ENCODE data around the gene PADI3. TPM values are rescaled to one million over a fixed set of nuclear protein-coding genes. Genes with fewer than 3 reads are reported as not detected.

Gene PADI3
- total RNA-seq, 4 donors from 2014 or later: 0.23 to 2.1 TPM; not detected in 2

DNA sequence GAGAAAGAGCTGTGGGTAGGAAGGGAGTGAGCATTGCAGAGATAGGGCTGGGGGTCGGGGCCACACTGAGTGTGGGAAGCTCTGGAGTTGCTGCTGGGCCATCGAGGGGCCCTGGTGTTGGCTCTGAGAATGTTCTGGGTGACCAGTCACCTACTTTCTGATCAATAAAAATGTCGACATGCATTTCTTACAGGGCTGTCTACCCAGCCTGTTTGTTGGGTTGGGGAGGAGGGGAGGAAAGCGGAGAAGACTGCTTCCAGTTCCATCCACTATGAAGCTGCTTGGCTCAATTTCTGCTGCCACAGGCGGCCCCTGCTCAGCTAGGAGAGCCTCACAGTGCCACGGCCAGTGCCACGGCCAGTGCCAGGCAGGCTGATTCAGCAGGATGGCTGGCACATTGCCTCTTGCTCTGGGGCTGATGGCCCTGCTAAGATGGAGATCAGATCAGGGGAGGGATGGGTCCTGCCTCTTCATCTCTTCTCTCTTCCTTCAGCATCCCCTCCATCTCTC lies 3.0 kb upstream of the PADI3 start:
- TF ChIP-seq, protein P1, sequence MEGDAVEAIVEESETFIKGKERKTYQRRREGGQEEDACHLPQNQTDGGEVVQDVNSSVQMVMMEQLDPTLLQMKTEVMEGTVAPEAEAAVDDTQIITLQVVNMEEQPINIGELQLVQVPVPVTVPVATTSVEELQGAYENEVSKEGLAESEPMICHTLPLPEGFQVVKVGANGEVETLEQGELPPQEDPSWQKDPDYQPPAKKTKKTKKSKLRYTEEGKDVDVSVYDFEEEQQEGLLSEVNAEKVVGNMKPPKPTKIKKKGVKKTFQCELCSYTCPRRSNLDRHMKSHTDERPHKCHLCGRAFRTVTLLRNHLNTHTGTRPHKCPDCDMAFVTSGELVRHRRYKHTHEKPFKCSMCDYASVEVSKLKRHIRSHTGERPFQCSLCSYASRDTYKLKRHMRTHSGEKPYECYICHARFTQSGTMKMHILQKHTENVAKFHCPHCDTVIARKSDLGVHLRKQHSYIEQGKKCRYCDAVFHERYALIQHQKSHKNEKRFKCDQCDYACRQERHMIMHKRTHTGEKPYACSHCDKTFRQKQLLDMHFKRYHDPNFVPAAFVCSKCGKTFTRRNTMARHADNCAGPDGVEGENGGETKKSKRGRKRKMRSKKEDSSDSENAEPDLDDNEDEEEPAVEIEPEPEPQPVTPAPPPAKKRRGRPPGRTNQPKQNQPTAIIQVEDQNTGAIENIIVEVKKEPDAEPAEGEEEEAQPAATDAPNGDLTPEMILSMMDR (IDR thresholded peaks at IDR 0.05): no peak
- no peak for TF ChIP-seq POLR2A (IDR thresholded peaks at IDR 0.05)
- DNase-seq (ENCODE audit: low spot score in 2 of 2): no peak
- 58 to 59% methylated on average over 6 to 7 of the region's 7 CpGs for WGBS, 2 donors
- no peak overlapping the region for H3K4me3 ChIP-seq (ENCODE audit: low read depth, poor library complexity, severe bottlenecking)
- intact Hi-C loops (cut with DNase I; ENCODE audit: low total_unique reads): no loop called here

- no peak for DNase-seq (ENCODE audit: low spot score in 2 of 2)
- WGBS, 2 donors: 81% methylated on average over 2 of the region's 2 CpGs
- TF ChIP-seq, protein P1 (IDR thresholded peaks at IDR 0.05): no peak
- no peak for TF ChIP-seq POLR2A (IDR thresholded peaks at IDR 0.05)
- H3K4me3 ChIP-seq (ENCODE audit: low read depth, poor library complexity, severe bottlenecking): no peak overlapping the region
- intact Hi-C loops (cut with DNase I; ENCODE audit: low total_unique reads): no loop called here
These were observed 1.9 kb upstream of the PADI3 start for GRCh38 chr1:17246971-17247370.

GRCh38 chr1:17250601-17251000 lies 1.7 kb downstream of the PADI3 start:
- TF ChIP-seq, protein P1 (IDR thresholded peaks at IDR 0.05): no peak
- TF ChIP-seq POLR2A (IDR thresholded peaks at IDR 0.05): no peak
- intact Hi-C loops (cut with DNase I; ENCODE audit: low total_unique reads): no loop called here
- 23 to 31% methylated on average over 7 of the region's 7 CpGs for WGBS, 2 donors
- DNase-seq (ENCODE audit: low spot score in 2 of 2): no peak
- no peak overlapping the region for H3K4me3 ChIP-seq (ENCODE audit: low read depth, poor library complexity, severe bottlenecking)

DNA sequence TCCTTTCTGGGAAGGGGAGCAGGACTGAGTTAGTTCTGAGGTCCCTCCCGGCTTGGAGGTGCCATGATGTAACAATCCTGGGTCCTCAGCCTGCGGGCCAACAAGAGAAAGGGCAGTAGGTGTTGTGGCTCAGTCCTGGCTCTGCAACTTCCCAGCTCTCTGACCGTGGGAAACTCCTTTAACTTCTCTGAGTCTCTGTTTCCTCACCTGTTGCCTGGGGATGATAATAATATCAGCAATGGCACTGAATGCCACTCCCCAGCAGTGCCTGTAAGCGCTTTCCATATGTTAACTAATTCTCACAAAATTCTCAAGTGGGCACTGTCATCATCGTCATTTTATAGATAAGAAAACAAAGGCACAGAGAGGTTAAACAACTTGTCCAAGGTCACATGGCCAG lies 2.3 kb downstream of the PADI3 start:
- intact Hi-C loops (cut with DNase I; ENCODE audit: low total_unique reads): no loop called here
- WGBS, 2 donors: 66 to 70% methylated on average over 5 of the region's 5 CpGs
- TF ChIP-seq POLR2A (IDR thresholded peaks at IDR 0.05): no peak
- TF ChIP-seq, protein P1 (IDR thresholded peaks at IDR 0.05): no peak
- DNase-seq (ENCODE audit: low spot score in 2 of 2): no peak
- H3K4me3 ChIP-seq (ENCODE audit: low read depth, poor library complexity, severe bottlenecking): no peak overlapping the region

DNA sequence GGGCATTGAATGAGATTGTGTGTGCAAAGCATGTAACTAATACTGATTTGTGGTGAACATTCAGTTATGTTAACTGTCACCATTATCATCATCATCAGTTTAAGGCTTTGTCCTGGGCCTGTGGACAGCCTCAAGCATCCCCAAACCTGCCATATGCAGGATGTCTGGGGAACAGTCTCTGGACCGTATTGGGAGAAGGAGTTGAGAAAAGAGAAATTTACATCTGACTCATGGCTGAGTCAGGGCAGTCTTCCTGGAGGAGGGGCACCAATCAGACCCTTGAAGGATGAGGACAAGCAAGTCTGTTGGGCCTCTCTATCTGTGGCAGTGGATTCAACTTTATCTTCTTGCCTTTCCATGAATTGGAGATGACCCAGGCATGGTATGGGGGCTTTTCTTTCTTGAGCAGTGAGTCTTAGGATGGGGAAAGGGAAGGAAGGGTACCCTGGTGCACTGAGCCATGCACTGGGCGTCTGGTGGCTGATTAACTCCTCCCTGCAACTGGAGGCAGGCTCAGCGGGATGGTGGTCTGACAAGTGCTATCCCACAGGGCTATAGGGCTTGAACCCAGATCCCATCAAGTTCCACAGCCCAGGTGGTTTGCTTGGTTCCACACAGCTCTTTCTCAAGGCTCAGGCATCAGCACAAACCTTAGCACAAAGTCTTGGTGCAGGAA lies 2.9 kb downstream of the PADI3 start:
- TF ChIP-seq, protein P1 (IDR thresholded peaks at IDR 0.05): no peak
- TF ChIP-seq POLR2A (IDR thresholded peaks at IDR 0.05): no peak
- H3K4me3 ChIP-seq (ENCODE audit: low read depth, poor library complexity, severe bottlenecking): no peak overlapping the region
- DNase-seq (ENCODE audit: low spot score in 2 of 2): no peak
- intact Hi-C loops (cut with DNase I; ENCODE audit: low total_unique reads): no loop called here
- WGBS, 2 donors: 56 to 65% methylated on average over 3 of the region's 3 CpGs

DNA sequence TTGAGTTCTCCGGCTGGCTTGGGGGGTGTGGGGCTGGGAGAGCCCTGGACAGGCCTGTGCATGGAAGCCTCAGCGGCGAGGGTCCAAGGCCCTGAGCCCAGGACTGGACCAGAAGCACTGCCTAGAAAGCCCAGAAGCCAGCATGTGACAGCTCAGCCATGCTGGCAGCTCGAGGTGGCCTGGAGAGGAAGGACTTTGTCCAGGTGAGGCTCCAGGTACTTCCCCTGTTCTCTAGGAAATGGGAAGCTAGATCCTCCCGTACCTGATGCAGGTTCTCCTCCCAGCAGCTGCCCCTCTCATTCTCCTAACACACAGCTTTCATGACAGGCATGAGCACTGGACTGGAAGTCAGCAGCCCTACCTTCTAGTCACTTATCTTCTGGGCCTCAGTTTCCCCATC lies 6.4 kb downstream of the PADI3 start:
- 67 to 72% methylated on average over 5 of the region's 5 CpGs for WGBS, 2 donors
- TF ChIP-seq, protein P1 (IDR thresholded peaks at IDR 0.05): no peak
- TF ChIP-seq POLR2A (IDR thresholded peaks at IDR 0.05): no peak
- no peak for DNase-seq (ENCODE audit: low spot score in 2 of 2)
- intact Hi-C loops (cut with DNase I; ENCODE audit: low total_unique reads): no loop called here
- H3K4me3 ChIP-seq (ENCODE audit: low read depth, poor library complexity, severe bottlenecking): no peak overlapping the region
